SK-N-SH treated with all-trans-retinoic acid at 6 μM for 48 hours (cell line): Measurements from ENCODE around the gene TGM3.

ENCODE experiments used
- ARNTL ChIP-seq: fragments of 450-650 bp; formaldehyde crosslinking; IDR thresholded peaks from 2 replicates; pipeline ENCODE4 v1.5.0; 2020; ENCODE audit warnings: low read depth, mild to moderate bottlenecking, moderate library complexity, borderline replicate concordance
- CREB5 ChIP-seq: fragments of 250-450 bp; sonication (Bioruptor Pico); IDR thresholded peaks from 2 replicates; pipeline ENCODE4 v1.5.1; 2020; ENCODE audit warnings: low read depth, mild to moderate bottlenecking, moderate library complexity
- CSDC2 ChIP-seq: fragments of 250-450 bp; sonication (Bioruptor Pico); IDR thresholded peaks from 2 replicates; pipeline ENCODE4 v1.5.0; 2020; ENCODE audit warnings: mild to moderate bottlenecking, moderate library complexity
- ESRRG ChIP-seq: fragments of 250-450 bp; sonication (Bioruptor Pico); IDR thresholded peaks from 2 replicates; pipeline ENCODE4 v1.6.1; 2021; ENCODE audit warnings: mild to moderate bottlenecking
- OSR1 ChIP-seq: fragments of 250-450 bp; sonication (Bioruptor Pico); IDR thresholded peaks from 2 replicates; pipeline ENCODE4 v1.8.0; 2022; ENCODE audit warnings: moderate library complexity, mild to moderate bottlenecking, inconsistent platforms
- PATZ1 ChIP-seq: fragments of 250-450 bp; sonication (Bioruptor Pico); IDR thresholded peaks from 2 replicates; pipeline ENCODE4 v1.8.0; 2020; ENCODE audit warnings: mild to moderate bottlenecking, moderate library complexity, borderline replicate concordance
- POU6F1 ChIP-seq: fragments of 250-450 bp; sonication (Bioruptor Pico); IDR thresholded peaks from 2 replicates; pipeline ENCODE4 v1.8.0; 2021; ENCODE audit warnings: low read depth, mild to moderate bottlenecking, moderate library complexity, borderline replicate concordance
- TCF4 ChIP-seq: fragments of 250-450 bp; sonication (Bioruptor Pico); IDR thresholded peaks from 2 replicates; pipeline ENCODE4 v1.8.0; 2021; ENCODE audit warnings: mild to moderate bottlenecking, moderate library complexity, borderline replicate concordance
- TOX ChIP-seq: fragments of 250-450 bp; sonication (Bioruptor Pico); IDR thresholded peaks from 2 replicates; pipeline ENCODE4 v1.8.0; 2021; ENCODE audit warnings: mild to moderate bottlenecking, moderate library complexity, borderline replicate concordance
- TSHZ2 ChIP-seq: fragments of 250-450 bp; sonication (Bioruptor Pico); IDR thresholded peaks from 2 replicates; pipeline ENCODE4 v1.5.0; 2020; ENCODE audit warnings: mild to moderate bottlenecking, moderate library complexity
- ZFP3 ChIP-seq: fragments of 250-450 bp; sonication (Bioruptor Pico); IDR thresholded peaks from 2 replicates; pipeline ENCODE4 v1.5.0; 2020; ENCODE audit warnings: mild to moderate bottlenecking, moderate library complexity
- ZFP30 ChIP-seq: fragments of 450-650 bp; formaldehyde crosslinking; IDR thresholded peaks from 2 replicates; pipeline ENCODE4 v1.5.0; 2022; ENCODE audit warnings: mild to moderate bottlenecking, moderate library complexity

GRCh38 chr20:2331106-2331505, 35.3 kb downstream of the TGM3 start:
- TF ChIP-seq PATZ1 (CRISPR knock-in tag) (no peak), ARNTL (CRISPR knock-in tag) (no peak), POU6F1 (CRISPR knock-in tag) (no peak), CREB5 (no peak), TSHZ2 (CRISPR knock-in tag) (no peak), ESRRG (no peak), CSDC2 (no peak), TCF4 (CRISPR knock-in tag) (no peak), TOX (CRISPR knock-in tag) (no peak), ZFP30 (no peak), ZFP3 (CRISPR knock-in tag) (no peak), OSR1 (CRISPR knock-in tag) (no peak)
